HUES64 (cell line): ENCODE data around the gene PIP5K1B. TPM values are rescaled to one million over a fixed set of nuclear protein-coding genes. Genes with fewer than 3 reads are reported as not detected.

Experiments used
- H3K27ac ChIP-seq: 2 replicates; pipeline ENCODE4 v1.7.0; 2013; ENCODE audit warnings: low read depth, low read length, inconsistent platforms
- H3K27me3 ChIP-seq: 2 replicates; pipeline ENCODE4 v1.6.1; 2013; ENCODE audit warnings: mild to moderate bottlenecking, low read length; ENCODE audit not compliant: insufficient read depth
- H3K36me3 ChIP-seq: 2 replicates; pipeline ENCODE4 v1.6.1; 2013; ENCODE audit warnings: mild to moderate bottlenecking, low read length; ENCODE audit not compliant: insufficient read depth
- H3K4me1 ChIP-seq: 2 replicates; pipeline ENCODE4 v1.6.1; 2013; ENCODE audit warnings: mild to moderate bottlenecking, low read length, moderate library complexity; ENCODE audit not compliant: insufficient read depth
- H3K4me3 ChIP-seq: 2 replicates; pipeline ENCODE4 v1.5.1; 2013; ENCODE audit warnings: mild to moderate bottlenecking, low read length, moderate library complexity
- H3K9ac ChIP-seq: 2 replicates; pipeline ENCODE4 v1.6.1; 2013; ENCODE audit warnings: mild to moderate bottlenecking, low read depth, low read length
- H3K9me3 ChIP-seq: 2 replicates; pipeline ENCODE4 v1.6.1; 2013; ENCODE audit warnings: low read depth, low read length; ENCODE audit not compliant: insufficient read depth
- WGBS: fragments of 150-250, 120-280 bp; methylation state at CpG from one replicate; pipeline ENCODE4 v1.1.7; 2013; ENCODE audit warnings: missing lambda C conversion rate; 5-methylcytosine and 5-hydroxymethylcytosine counted together
- polyA plus RNA-seq, 2 experiments: library from polyadenylated mRNA; stranded (reverse); fragments of 50-300 nt; gene quantifications; one replicate each; pipeline ENCODE4 v1.2.3, GENCODE V29; 2013

The PIP5K1B gene
- polyA plus RNA-seq (2013, experiment 1 of 2), result 4.4 TPM
- polyA plus RNA-seq (2013, experiment 2 of 2), result 6.0 TPM

- under 1% methylated on average over 84 of the region's 84 CpGs for WGBS
- peak within 1 kb of the TSS; percentile 74 for H3K4me3 ChIP-seq
- H3K36me3 ChIP-seq, result no peaks in the 10 kb centered on the region
- peaks cover 61% of the 10 kb centered on the region for H3K27me3 ChIP-seq
- H3K27ac ChIP-seq, result no peak within 1 kb of the TSS; the same call in 1 of the 2 replicates
- peak within 1 kb of the TSS; percentile 69 for H3K9ac ChIP-seq
- peaks cover 21% of the 10 kb centered on the region for H3K4me1 ChIP-seq
- H3K9me3 ChIP-seq, result no peaks in the 10 kb centered on the region
These were observed at the start of gene PIP5K1B for GRCh38 chr9:68704814-68705530. Gene PIP5K1B (plus strand): TSS chr9:68705240. CDS start chr9:68822615, 117,375 bp downstream.

GRCh38 chr9:68664036-68664435 lies 41.0 kb upstream of the PIP5K1B start:
- H3K4me3 ChIP-seq, result no peak overlapping the region
- H3K27me3 ChIP-seq, result no peaks in the 10 kb centered on the region
- H3K4me1 ChIP-seq, result peaks cover 14% of the 10 kb centered on the region
- no peaks in the 10 kb centered on the region for H3K9me3 ChIP-seq
- H3K27ac ChIP-seq, result no peak overlapping the region
- H3K36me3 ChIP-seq, result no peaks in the 10 kb centered on the region
- no peak overlapping the region for H3K9ac ChIP-seq

- 73% methylated on average over 1 of the region's 1 CpG for WGBS
These were observed 36.9 kb upstream of the PIP5K1B start for GRCh38 chr9:68668127-68668526.

GRCh38 chr9:68669218-68669617 lies 35.8 kb upstream of the PIP5K1B start:
- Histone ChIP-seq H3K9ac (no peak overlapping the region), H3K36me3 (no peaks in the 10 kb centered on the region), H3K4me3 (no peak overlapping the region), H3K9me3 (no peaks in the 10 kb centered on the region), H3K27me3 (no peaks in the 10 kb centered on the region), H3K4me1 (peaks cover 38% of the 10 kb centered on the region), H3K27ac (peak overlapping the region; percentile 55)
- 43% methylated on average over 9 of the region's 9 CpGs for WGBS

More at GRCh38 chr9:68668127-68668526, 36.9 kb upstream of the PIP5K1B start:
- no peak overlapping the region for H3K4me3 ChIP-seq
- H3K4me1 ChIP-seq, result peaks cover 38% of the 10 kb centered on the region
- no peaks in the 10 kb centered on the region for H3K9me3 ChIP-seq
- 0 out of 2 replicates have a peak overlapping the region, but pooled peaks have one; percentile 18 for H3K27ac ChIP-seq
- H3K9ac ChIP-seq, result no peak overlapping the region
- H3K27me3 ChIP-seq, result no peaks in the 10 kb centered on the region
- H3K36me3 ChIP-seq, result no peaks in the 10 kb centered on the region

- WGBS, result 98% methylated on average over 1 of the region's 1 CpG
- no peaks in the 10 kb centered on the region for H3K36me3 ChIP-seq
- no peaks in the 10 kb centered on the region for H3K27me3 ChIP-seq
- H3K4me3 ChIP-seq, result no peak overlapping the region
- H3K27ac ChIP-seq, result no peak overlapping the region
- no peak overlapping the region for H3K9ac ChIP-seq
- no peaks in the 10 kb centered on the region for H3K9me3 ChIP-seq
- peaks cover 38% of the 10 kb centered on the region for H3K4me1 ChIP-seq
These were observed 32.8 kb upstream of the PIP5K1B start for GRCh38 chr9:68672215-68672614.

GRCh38 chr9:68672625-68673024 lies 32.4 kb upstream of the PIP5K1B start:
- Histone ChIP-seq H3K9ac (no peak overlapping the region), H3K36me3 (no peaks in the 10 kb centered on the region), H3K27ac (no peak overlapping the region), H3K27me3 (no peaks in the 10 kb centered on the region), H3K9me3 (no peaks in the 10 kb centered on the region), H3K4me1 (peaks cover 38% of the 10 kb centered on the region), H3K4me3 (no peak overlapping the region)

GRCh38 chr9:68678430-68678829 lies 26.6 kb upstream of the PIP5K1B start:
- Histone ChIP-seq H3K9ac (no peak overlapping the region), H3K4me3 (no peak overlapping the region), H3K36me3 (no peaks in the 10 kb centered on the region), H3K27me3 (no peaks in the 10 kb centered on the region), H3K9me3 (no peaks in the 10 kb centered on the region), H3K27ac (no peak overlapping the region), H3K4me1 (0 out of 2 replicates have a peak, but pooled peaks cover 2% of the 10 kb centered on the region)
- 64% methylated on average over 5 of the region's 5 CpGs for WGBS

GRCh38 chr9:68683433-68683832 lies 21.6 kb upstream of the PIP5K1B start:
- Histone ChIP-seq H3K27me3 (no peaks in the 10 kb centered on the region), H3K9ac (no peak overlapping the region), H3K9me3 (no peaks in the 10 kb centered on the region), H3K27ac (no peak overlapping the region), H3K36me3 (no peaks in the 10 kb centered on the region), H3K4me1 (no peaks in the 10 kb centered on the region), H3K4me3 (no peak overlapping the region)
- 80% methylated on average over 2 of the region's 2 CpGs for WGBS

GRCh38 chr9:68685213-68685612 lies 19.8 kb upstream of the PIP5K1B start:
- Histone ChIP-seq H3K4me1 (peaks cover 9% of the 10 kb centered on the region), H3K9me3 (no peaks in the 10 kb centered on the region), H3K27ac (no peak overlapping the region), H3K36me3 (no peaks in the 10 kb centered on the region), H3K27me3 (no peaks in the 10 kb centered on the region), H3K9ac (no peak overlapping the region), H3K4me3 (no peak overlapping the region)
- 94% methylated on average over 3 of the region's 3 CpGs for WGBS

- Histone ChIP-seq H3K4me1 (peaks cover 9% of the 10 kb centered on the region), H3K27me3 (no peaks in the 10 kb centered on the region), H3K4me3 (no peak overlapping the region), H3K9ac (no peak overlapping the region), H3K36me3 (no peaks in the 10 kb centered on the region), H3K27ac (no peak overlapping the region), H3K9me3 (no peaks in the 10 kb centered on the region)
- 67% methylated on average over 3 of the region's 3 CpGs for WGBS
These were observed 19.3 kb upstream of the PIP5K1B start for GRCh38 chr9:68685770-68686169.

GRCh38 chr9:68690088-68690487 lies 15.0 kb upstream of the PIP5K1B start:
- no peaks in the 10 kb centered on the region for H3K27me3 ChIP-seq
- H3K4me3 ChIP-seq, result no peak overlapping the region
- no peak overlapping the region for H3K27ac ChIP-seq
- H3K9ac ChIP-seq, result no peak overlapping the region
- 67% methylated on average over 6 of the region's 6 CpGs for WGBS
- peaks cover 9% of the 10 kb centered on the region for H3K4me1 ChIP-seq
- H3K9me3 ChIP-seq, result no peaks in the 10 kb centered on the region
- no peaks in the 10 kb centered on the region for H3K36me3 ChIP-seq
